GM10266 (cell line): Measurements from ENCODE around the gene DOP1A.

ENCODE experiments used
- DNase-seq: peaks from one replicate; pipeline ENCODE4 v3.0.0; 2012; ENCODE audit errors: extremely low spot score
- CTCF ChIP-seq: IDR thresholded peaks from 2 replicates; pipeline ENCODE4 v1.5.1; 2012; ENCODE audit warnings: mild to moderate bottlenecking, low read depth; ENCODE audit not compliant: control insufficient read depth, insufficient read depth; ENCODE audit errors: missing control alignments

Gene DOP1A

GRCh38 chr6:83097675-83098074 is 30.2 kb downstream of the DOP1A start:
- no peak for TF ChIP-seq CTCF
- DNase-seq = no peak

GRCh38 chr6:83098589-83098988 is 31.1 kb downstream of the DOP1A start:
- no peak for DNase-seq
- TF ChIP-seq CTCF = no peak

- no peak for TF ChIP-seq CTCF
- DNase-seq = no peak
Observed at GRCh38 chr6:83108378-83108777, 40.9 kb downstream of the DOP1A start.

GRCh38 chr6:83113258-83113657 is 45.8 kb downstream of the DOP1A start:
- no peak for DNase-seq
- TF ChIP-seq CTCF = no peak

GRCh38 chr6:83114164-83114563 is 46.7 kb downstream of the DOP1A start:
- no peak for DNase-seq
- TF ChIP-seq CTCF = no peak

- no peak for TF ChIP-seq CTCF
- no peak for DNase-seq
Observed at GRCh38 chr6:83117802-83118201, 50.3 kb downstream of the DOP1A start.

- TF ChIP-seq CTCF = no peak
- no peak for DNase-seq
Observed at GRCh38 chr6:83119742-83120300, 52.4 kb downstream of the DOP1A start.

GRCh38 chr6:83124553-83124952 is 57.1 kb downstream of the DOP1A start:
- no peak for TF ChIP-seq CTCF
- no peak for DNase-seq
